Liver (tissue), 3 donors: ENCODE measurements around the gene CSPG5.

Experiments
- JUND ChIP-seq, 2 donors: IDR thresholded peaks; 2 replicates each; pipeline ENCODE4 v1.6.1; 2016; ENCODE audit warnings: antibody characterized with exemption in 2 of 2
- TAF1 ChIP-seq: conservative IDR thresholded peaks from 2 replicates; pipeline ENCODE4 v1.6.1; 2016; ENCODE audit warnings: antibody characterized with exemption, mild to moderate bottlenecking
- TF ChIP-seq, protein P1 (sequence below): fragments of 150-350 bp; IDR thresholded peaks from 2 replicates; pipeline ENCODE4 v1.5.1; 2017; ENCODE audit warnings: improper control_type of control experiment, low read depth, low read length; ENCODE audit not compliant: missing input control
- TF ChIP-seq, protein P2 (sequence below): IDR thresholded peaks from 2 replicates; pipeline ENCODE4 v1.6.1; 2016; ENCODE audit warnings: antibody characterized with exemption
- TF ChIP-seq, protein P3 (sequence below): IDR thresholded peaks from 2 replicates; pipeline ENCODE4 v1.6.1; 2016; ENCODE audit warnings: antibody characterized with exemption, mild to moderate bottlenecking
- donor health status: healthy.
- donor health status: healthy.

DNA sequence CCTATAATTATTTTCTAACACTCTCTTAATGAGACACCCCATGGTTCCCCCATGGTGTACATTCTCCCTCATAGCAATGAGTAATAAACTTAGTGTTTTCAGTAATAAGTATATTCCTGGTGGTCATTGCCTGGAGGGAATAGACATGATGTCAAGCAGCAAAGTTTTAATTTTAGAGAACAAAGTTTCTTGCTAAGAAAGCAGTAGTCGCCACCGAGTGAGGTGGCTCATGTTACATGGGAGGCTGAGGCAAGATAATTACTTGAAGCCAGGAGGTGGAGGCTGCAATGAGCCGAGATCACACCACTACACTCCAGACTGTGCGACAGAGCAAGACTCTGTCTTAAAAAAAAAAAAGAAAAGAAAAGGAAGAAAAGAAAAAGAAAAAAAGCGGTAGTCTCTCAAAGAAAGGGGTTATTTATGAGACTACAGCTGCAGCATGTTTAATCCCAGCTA lies 62.8 kb downstream of the CSPG5 start:
- TF ChIP-seq, protein P1, sequence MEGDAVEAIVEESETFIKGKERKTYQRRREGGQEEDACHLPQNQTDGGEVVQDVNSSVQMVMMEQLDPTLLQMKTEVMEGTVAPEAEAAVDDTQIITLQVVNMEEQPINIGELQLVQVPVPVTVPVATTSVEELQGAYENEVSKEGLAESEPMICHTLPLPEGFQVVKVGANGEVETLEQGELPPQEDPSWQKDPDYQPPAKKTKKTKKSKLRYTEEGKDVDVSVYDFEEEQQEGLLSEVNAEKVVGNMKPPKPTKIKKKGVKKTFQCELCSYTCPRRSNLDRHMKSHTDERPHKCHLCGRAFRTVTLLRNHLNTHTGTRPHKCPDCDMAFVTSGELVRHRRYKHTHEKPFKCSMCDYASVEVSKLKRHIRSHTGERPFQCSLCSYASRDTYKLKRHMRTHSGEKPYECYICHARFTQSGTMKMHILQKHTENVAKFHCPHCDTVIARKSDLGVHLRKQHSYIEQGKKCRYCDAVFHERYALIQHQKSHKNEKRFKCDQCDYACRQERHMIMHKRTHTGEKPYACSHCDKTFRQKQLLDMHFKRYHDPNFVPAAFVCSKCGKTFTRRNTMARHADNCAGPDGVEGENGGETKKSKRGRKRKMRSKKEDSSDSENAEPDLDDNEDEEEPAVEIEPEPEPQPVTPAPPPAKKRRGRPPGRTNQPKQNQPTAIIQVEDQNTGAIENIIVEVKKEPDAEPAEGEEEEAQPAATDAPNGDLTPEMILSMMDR = no peak
- TF ChIP-seq TAF1 (no peak), JUND (IDR thresholded peaks at IDR 0.05) (no peak)
- TF ChIP-seq, protein P2, sequence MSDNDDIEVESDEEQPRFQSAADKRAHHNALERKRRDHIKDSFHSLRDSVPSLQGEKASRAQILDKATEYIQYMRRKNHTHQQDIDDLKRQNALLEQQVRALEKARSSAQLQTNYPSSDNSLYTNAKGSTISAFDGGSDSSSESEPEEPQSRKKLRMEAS = no peak
- TF ChIP-seq, protein P3, sequence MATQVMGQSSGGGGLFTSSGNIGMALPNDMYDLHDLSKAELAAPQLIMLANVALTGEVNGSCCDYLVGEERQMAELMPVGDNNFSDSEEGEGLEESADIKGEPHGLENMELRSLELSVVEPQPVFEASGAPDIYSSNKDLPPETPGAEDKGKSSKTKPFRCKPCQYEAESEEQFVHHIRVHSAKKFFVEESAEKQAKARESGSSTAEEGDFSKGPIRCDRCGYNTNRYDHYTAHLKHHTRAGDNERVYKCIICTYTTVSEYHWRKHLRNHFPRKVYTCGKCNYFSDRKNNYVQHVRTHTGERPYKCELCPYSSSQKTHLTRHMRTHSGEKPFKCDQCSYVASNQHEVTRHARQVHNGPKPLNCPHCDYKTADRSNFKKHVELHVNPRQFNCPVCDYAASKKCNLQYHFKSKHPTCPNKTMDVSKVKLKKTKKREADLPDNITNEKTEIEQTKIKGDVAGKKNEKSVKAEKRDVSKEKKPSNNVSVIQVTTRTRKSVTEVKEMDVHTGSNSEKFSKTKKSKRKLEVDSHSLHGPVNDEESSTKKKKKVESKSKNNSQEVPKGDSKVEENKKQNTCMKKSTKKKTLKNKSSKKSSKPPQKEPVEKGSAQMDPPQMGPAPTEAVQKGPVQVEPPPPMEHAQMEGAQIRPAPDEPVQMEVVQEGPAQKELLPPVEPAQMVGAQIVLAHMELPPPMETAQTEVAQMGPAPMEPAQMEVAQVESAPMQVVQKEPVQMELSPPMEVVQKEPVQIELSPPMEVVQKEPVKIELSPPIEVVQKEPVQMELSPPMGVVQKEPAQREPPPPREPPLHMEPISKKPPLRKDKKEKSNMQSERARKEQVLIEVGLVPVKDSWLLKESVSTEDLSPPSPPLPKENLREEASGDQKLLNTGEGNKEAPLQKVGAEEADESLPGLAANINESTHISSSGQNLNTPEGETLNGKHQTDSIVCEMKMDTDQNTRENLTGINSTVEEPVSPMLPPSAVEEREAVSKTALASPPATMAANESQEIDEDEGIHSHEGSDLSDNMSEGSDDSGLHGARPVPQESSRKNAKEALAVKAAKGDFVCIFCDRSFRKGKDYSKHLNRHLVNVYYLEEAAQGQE = no peak
